Heart left ventricle (tissue), 16 donors: Measurements from ENCODE around the gene CCDC175. TPM values are rescaled to one million over a fixed set of nuclear protein-coding genes. Genes with fewer than 3 reads are reported as not detected.

Experiments used
- ATAC-seq, 4 donors: fragments of 200-7000 bp; cut with Tn5 transposase; one replicate each; pipeline ENCODE4 v1.9.1; 2020 to 2022; ENCODE audit warnings: moderate library complexity in 4 of 4, mild to moderate bottlenecking in 3 of 4, moderate number of reproducible peaks in 1 of 4
- DNase-seq, 5 donors: peaks; one replicate each; pipeline ENCODE4 v3.0.0-alpha.2; 2020
- H3K27ac ChIP-seq, 12 donors: fragments of 200-600 bp; sonication (generic) in 4 of 12; one replicate each; pipeline versions ENCODE4 v1.5.0 to v1.8.0; 2016 to 2022; ENCODE audit warnings: mild to moderate bottlenecking in 2 of 12
- H3K27me3 ChIP-seq, 9 donors: fragments of 200-600 bp; sonication (generic) in 2 of 9; one replicate each; pipeline versions ENCODE4 v1.5.1 to v1.8.0; 2016 to 2022; ENCODE audit warnings: mild to moderate bottlenecking in 3 of 9
- H3K36me3 ChIP-seq, 9 donors: fragments of 200-600 bp; sonication (generic) in 2 of 9; one replicate each; pipeline versions ENCODE4 v1.5.0 to v1.8.0; 2018 to 2022; ENCODE audit warnings: mild to moderate bottlenecking in 2 of 9
- H3K4me1 ChIP-seq, 12 donors: fragments of 200-600 bp; sonication (generic) in 4 of 12; one replicate each; pipeline versions ENCODE4 v1.5.0 to v1.8.0; 2016 to 2022; ENCODE audit warnings: mild to moderate bottlenecking in 3 of 12
- H3K4me3 ChIP-seq, 12 donors: fragments of 200-600 bp; sonication (generic) in 4 of 12; one replicate each; pipeline versions ENCODE4 v1.5.0 to v1.8.0; 2017 to 2022; ENCODE audit warnings: mild to moderate bottlenecking in 9 of 12, moderate library complexity in 4 of 12
- H3K9me3 ChIP-seq, 12 donors: fragments of 200-600 bp; sonication (generic) in 4 of 12; one replicate each; pipeline versions ENCODE4 v1.5.0 to v1.8.0; 2016 to 2022; ENCODE audit warnings: mild to moderate bottlenecking in 1 of 12
- CTCF ChIP-seq, 12 donors: fragments of 200-600 bp; sonication (generic) in 4 of 12; IDR thresholded peaks; one replicate each; pipeline versions ENCODE4 v1.5.0 to v1.8.0; 2018 to 2022; ENCODE audit warnings: antibody characterized with exemption in 12 of 12, mild to moderate bottlenecking in 5 of 12
- POLR2A ChIP-seq, 2 donors: fragments of 450-650 bp; IDR thresholded peaks; one replicate each; pipeline ENCODE4 v1.6.1; 2017; ENCODE audit warnings: antibody characterized with exemption in 2 of 2, mild to moderate bottlenecking in 2 of 2, moderate library complexity in 2 of 2
- WGBS, 4 donors: extraction: QIAGEN DNeasy Blood & Tissue Kit in 2 of 4; methylation state at CpG; one replicate each; pipeline versions ENCODE4 v1.1.5 to v1.1.7; 2013 to 2018; 5-methylcytosine and 5-hydroxymethylcytosine counted together
- intact Hi-C, 10 donors: fragments of 100-400 bp; cut with DNase I; formaldehyde crosslinking; loops; one replicate each; pipeline versions ENCODE4 v1.11.1 to v1.14.2; 2022
- long read RNA-seq, 3 donors: library from polyadenylated mRNA; unstranded; transcript quantifications; one replicate each; pipeline ENCODE4 v2.0.0, GENCODE V29; 2020 to 2021
- polyA plus RNA-seq, 2 donors: library from polyadenylated mRNA; stranded (reverse); fragments of 200-250 nt; gene quantifications; one replicate each; pipeline ENCODE4 v1.2.3, GENCODE V29; 2013
- total RNA-seq, 9 donors: library from RNA; depleted of rRNA in 2 of 9; stranded (reverse); fragments of >200 nt in 2 of 9; fragmentation: NEBNext Ultra II Directional in 3 of 9; extraction: Animal tissue kit (Norgen Biotek cat#: 25700) in 3 of 9; gene quantifications; one replicate each; pipeline versions ENCODE4 v1.1.0 to v1.2.4, GENCODE V29; 2016 to 2023
- donor health status: ischemic (EF 13 %, LVEDD 7.1; RV severe dilation, severe dysfunction).
- donor health status: healthy with polysubstance abuse.
- donor health status: DM: no; HTN: yes; CAD: no.
- donor health status: DM: no; HTN: no; CAD: no.
- donor health status: ischemic (EF 25% LVEDD 6.9; RV normal size, moderate dysfunction).
- donor health status: ischemic (EF 25% LVEDD 5.7; RV mildly dilated, moderate dysfunction).
- donor health status: healthy.
- donor health status: DM: yes; HTN: yes; CAD: no.
- donor health status: ischemic (EF 35%, LVEDD 5.7; RV mildly dilated, moderate dysfunction).
- donor health status: nonischemic (EF 11% LVEDD 7.7; RV severe dilation, severe dysfunction).
- donor health status: DM: yes; HTN: yes; CAD: no.
- donor health status: PGD.
- donor health status: ischemic (EF 29% LVEDD 5.4; RV normal size, mild dysfunction).
- donor health status: nonischemic (EF 23%, LVEDD 6.1; RV moderate dilation, normal function).

The CCDC175 gene
- total RNA-seq (not detected), polyA plus RNA-seq (not detected)
- long read RNA-seq, donor 1: 0 reads
- long read RNA-seq, donor 2: 0 reads
- long read RNA-seq, donor 3: 0 reads

GRCh38 chr14:59576332-59577294, at the start of gene CCDC175:
Gene CCDC175, minus strand, starts transcription at chr14:59576812. Its CDS starts 37 bp downstream, at chr14:59576775.
- DNase-seq (peak; percentile 69 to 89 (median 71)), ATAC-seq (peak; percentile 58 to 95 (median 88))
- 19 to 27% (median 21%) methylated on average over 29 to 46 of the region's 46 CpGs for WGBS, 4 donors
- Histone ChIP-seq H3K9me3 (no peaks in the 10 kb centered on the region), H3K4me1 (peaks cover 0 to 10% (median 0%) of the 10 kb centered on the region in 12 donors), H3K36me3 (no peaks in the 10 kb centered on the region), H3K27me3 (peaks cover 0 to 17% (median 0%) of the 10 kb centered on the region in 9 donors), H3K27ac (no peak within 1 kb of the TSS), H3K4me3 (peak within 1 kb of the TSS in 11 of 12 donors; percentile 1 to 53 (median 38))
- TF ChIP-seq CTCF (IDR thresholded peaks at IDR 0.05) (peak; percentile 34 to 71 (median 58)), POLR2A (IDR thresholded peaks at IDR 0.05) (no peak)
- intact Hi-C loops: loop anchor here in 2 of 10 donors (10.0 kb wide), 1 partner anchor 452 kb away; no protein-coding TSS in a partner anchor

GRCh38 chr14:59622631-59623030, 46.0 kb upstream of the CCDC175 start:
- DNase-seq: no peak
- no peaks in the 10 kb centered on the region for H3K4me1 ChIP-seq
- WGBS, 4 donors: 22 to 31% (median 27%) methylated on average over 2 of the region's 2 CpGs
- TF ChIP-seq POLR2A (IDR thresholded peaks at IDR 0.05) (no peak), CTCF (IDR thresholded peaks at IDR 0.05) (no peak)
- intact Hi-C loops: no loop called here
- H3K27me3 ChIP-seq: peaks cover 0 to 2% (median 0%) of the 10 kb centered on the region in 9 donors
- no peaks in the 10 kb centered on the region for H3K9me3 ChIP-seq
- no peak overlapping the region for H3K27ac ChIP-seq
- no peaks in the 10 kb centered on the region for H3K36me3 ChIP-seq
- no peak overlapping the region for H3K4me3 ChIP-seq
- no peak for ATAC-seq

GRCh38 chr14:59619061-59619460, 42.4 kb upstream of the CCDC175 start:
- intact Hi-C loops: no loop called here
- H3K27ac ChIP-seq: no peak overlapping the region
- no peaks in the 10 kb centered on the region for H3K27me3 ChIP-seq
- H3K9me3 ChIP-seq: no peaks in the 10 kb centered on the region
- WGBS, 4 donors: 47 to 54% (median 50%) methylated on average over 2 of the region's 2 CpGs
- H3K36me3 ChIP-seq: no peaks in the 10 kb centered on the region
- no peaks in the 10 kb centered on the region for H3K4me1 ChIP-seq
- DNase-seq (no peak), ATAC-seq (no peak)
- TF ChIP-seq POLR2A (IDR thresholded peaks at IDR 0.05) (no peak), CTCF (IDR thresholded peaks at IDR 0.05) (no peak)
- no peak overlapping the region for H3K4me3 ChIP-seq

GRCh38 chr14:59601056-59601455, 24.4 kb upstream of the CCDC175 start:
- no peaks in the 10 kb centered on the region for H3K9me3 ChIP-seq
- no peaks in the 10 kb centered on the region for H3K36me3 ChIP-seq
- no peak for TF ChIP-seq POLR2A (IDR thresholded peaks at IDR 0.05)
- TF ChIP-seq CTCF (IDR thresholded peaks at IDR 0.05): no peak
- no peaks in the 10 kb centered on the region for H3K27me3 ChIP-seq
- 39 to 47% (median 44%) methylated on average over 3 of the region's 3 CpGs for WGBS, 4 donors
- no peak overlapping the region for H3K27ac ChIP-seq
- intact Hi-C loops: no loop called here
- H3K4me1 ChIP-seq: no peaks in the 10 kb centered on the region
- no peak overlapping the region for H3K4me3 ChIP-seq
- DNase-seq (no peak), ATAC-seq (no peak)
